Activated CD4-positive, CD25-positive, alpha-beta regulatory T cell (primary cell): ENCODE results near the gene DSTN.

Source experiments
- DNase-seq, 4 experiments: peaks; one replicate each; lab custom pipeline; 2025; lab: John Stamatoyannopoulos, UW

The DSTN gene

DNA sequence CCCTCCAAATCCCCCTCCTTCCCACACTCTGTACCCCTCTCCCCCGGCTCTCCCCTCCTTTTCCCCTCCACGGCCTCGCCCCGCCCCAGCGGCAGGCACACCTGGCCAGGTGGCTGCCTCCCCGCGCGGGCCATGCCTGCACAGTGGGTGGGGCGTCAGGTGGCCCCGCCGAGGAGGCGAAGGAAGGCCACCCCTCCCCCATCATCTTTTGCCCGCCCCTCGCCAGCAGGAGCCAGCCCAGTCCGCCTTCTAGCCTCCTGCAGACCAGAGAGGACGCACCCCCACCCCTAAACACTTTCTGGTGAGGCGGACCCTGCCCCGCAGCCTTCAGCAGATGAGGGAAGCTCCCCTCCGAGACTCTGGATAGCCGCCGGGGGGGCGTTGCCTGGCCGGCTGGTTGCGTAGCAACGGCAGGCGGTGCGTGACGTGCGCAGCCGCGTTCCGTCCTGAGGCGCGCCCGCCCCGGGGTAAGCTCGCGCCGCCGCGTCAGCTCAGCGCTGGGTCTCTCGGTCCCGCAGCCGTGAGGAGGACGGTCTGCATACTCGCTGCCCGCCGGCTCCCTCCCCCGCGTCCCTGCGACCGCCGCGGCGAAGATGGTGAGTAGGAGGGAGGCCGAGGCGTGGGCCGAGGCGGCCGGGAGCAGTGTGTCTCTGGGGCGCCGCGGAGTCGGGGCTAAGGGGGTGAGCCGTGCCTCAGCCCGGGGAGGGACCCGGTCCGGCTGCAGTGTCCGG is at the start of gene DSTN:
TSS of gene DSTN (plus strand) at position 460 of the 731 bp plus-strand sequence. CDS start at position 594, 134 bp downstream.
- peak; percentile 56 to 79 (median 66) for DNase-seq

- DNase-seq = no peak
These were observed 49.3 kb upstream of the DSTN start for GRCh38 chr20:17520583-17520982.

DNA sequence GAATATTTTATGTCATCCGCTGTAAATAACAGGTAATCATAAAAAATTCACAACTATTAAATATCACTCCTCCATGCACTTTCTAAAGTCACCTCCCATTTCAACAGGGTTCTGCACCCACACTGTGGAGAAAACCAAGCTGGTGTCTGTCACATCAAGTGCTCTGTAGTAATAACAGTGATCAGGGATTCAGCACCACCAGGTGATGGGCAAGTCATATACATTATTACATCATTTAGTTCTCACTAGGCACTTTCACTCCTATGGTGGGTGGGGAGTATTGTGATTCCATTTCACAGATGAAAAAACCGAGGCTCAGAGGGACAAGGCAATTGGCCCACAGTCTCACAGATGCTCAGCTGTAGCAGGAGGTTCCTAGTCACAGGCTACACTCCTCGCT is 47.3 kb upstream of the DSTN start:
- DNase-seq = no peak

- DNase-seq = no peak
These were observed 46.5 kb upstream of the DSTN start for GRCh38 chr20:17523326-17523725.

- no peak for DNase-seq
These were observed 45.3 kb upstream of the DSTN start for GRCh38 chr20:17524560-17524959.

DNA sequence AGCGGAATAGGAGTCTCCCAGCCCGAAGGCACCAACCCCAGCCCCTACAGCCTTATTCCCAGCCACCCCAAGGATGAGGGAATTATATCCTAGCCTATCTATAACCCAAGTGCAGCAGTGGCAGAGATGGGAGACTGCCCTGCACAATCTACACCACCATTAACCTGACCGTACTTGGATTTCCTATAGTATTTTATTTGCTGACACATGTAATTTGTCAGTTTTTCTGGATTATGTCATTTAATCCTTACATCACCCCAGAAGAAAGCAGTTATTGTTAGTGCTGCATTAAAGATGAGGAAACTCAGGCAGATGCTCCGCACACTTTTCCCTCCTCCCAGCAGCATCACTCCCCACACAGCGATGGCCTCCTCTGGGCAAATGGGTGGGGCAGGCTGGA is 44.7 kb upstream of the DSTN start:
- no peak for DNase-seq

DNA sequence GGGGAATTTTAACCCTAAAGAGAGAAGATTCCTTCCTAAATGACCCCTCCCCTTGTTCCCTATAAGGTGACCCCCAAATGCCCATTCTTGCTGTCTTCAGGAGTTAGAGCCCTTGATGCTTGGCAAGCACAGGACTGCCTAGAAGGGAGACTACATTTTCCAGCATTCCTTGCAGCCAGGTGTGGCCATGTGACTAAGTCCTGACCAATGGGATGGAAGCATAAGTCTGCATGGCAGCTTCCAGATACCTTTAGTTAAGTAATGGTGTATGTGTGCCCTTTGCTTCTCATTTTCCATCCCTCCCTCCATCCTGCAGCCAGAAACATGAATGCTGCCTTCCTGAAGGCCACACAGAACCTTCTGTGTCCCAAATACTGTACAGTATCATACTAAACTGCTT is 44.2 kb upstream of the DSTN start:
- no peak for DNase-seq

DNA sequence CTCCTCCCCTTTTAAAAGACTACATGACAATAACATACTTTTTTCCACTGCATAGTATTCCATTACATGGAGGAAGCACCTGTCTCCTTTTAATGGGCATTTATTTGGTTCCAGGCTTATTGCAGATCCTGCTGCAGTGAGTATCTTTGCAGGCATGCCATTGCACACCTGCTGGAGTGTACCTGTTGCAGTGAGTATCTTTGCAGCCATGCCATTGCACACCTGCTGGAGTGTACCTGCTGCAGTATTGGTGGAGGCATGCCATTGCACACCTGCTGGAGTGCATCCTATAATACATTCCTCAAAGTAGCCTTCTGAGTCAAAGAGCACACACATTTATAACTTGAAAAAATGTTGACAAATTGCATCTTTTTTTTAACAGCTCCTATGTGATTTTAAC is 40.3 kb upstream of the DSTN start:
- no peak for DNase-seq

DNA sequence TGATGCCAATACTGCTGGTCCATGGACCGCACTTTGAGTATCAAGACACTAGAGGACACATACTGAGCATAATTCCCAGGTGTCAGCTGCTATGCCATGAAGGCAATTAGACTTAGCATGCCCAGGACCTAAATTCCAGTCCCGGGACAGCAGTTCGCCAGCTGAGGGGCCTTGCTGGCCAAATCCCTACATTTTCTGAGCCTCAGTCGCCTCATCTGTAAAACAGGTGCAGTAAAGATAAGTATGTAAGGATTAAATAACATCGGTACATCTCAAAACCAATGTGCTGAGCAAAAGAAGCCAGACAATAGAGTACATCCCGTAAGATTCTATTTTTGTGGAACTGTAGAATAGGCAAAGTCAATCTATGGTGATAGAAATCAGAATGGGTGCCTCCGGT is 39.7 kb upstream of the DSTN start:
- no peak for DNase-seq

- DNase-seq = no peak
These were observed 38.9 kb upstream of the DSTN start, which contains the start of gene BFSP1 for GRCh38 chr20:17530716-17531664. BFSP1 (minus strand) TSS chr20:17531379; CDS start chr20:17531329, 50 bp downstream.

DNA sequence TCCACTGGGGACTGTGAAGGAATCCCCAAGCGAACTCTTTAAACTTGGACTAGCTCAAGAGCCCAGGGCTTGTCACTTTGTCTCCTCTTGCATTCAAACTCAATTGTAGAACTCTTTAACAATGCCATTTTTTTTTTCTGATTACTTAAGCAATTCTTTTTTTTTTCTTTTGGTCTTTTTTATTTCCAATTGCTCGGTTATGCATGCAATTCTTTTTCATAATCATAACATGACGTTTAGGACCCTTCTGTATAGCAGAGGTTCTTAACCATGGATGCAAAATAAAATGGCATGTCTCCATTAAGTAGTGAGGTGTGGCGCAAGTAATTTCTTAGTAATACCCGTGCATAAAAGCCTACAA is 38.2 kb upstream of the DSTN start:
- no peak for DNase-seq

- DNase-seq = no peak
These were observed 36.5 kb upstream of the DSTN start for GRCh38 chr20:17533396-17533795.

GRCh38 chr20:17534077-17534476 is 35.8 kb upstream of the DSTN start:
- DNase-seq = no peak

DNA sequence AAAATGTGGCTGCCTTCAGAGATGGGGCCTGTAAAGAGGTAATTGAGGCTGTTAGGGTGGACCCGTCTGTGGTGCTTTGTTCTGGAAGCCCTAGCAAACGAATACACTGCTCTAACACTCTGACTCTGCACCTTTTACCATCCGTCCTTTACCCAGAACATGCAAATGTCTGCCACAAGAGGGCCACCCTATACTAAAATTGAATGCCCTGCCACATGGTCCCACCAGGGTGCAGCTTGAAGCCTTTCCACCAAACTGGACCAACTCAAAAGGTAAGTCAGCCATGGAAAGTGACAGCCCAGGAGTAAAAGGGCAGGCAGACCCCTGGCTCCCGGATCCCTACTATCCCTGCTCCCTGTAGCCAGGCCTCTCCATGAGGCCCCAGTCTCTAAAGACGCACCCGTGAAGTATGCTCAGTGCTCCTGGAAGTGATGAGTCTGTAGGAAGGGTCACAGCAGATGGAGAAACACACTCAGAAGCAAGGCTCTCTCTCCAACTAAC is 32.9 kb upstream of the DSTN start:
- DNase-seq = peak in 3 of 4 experiments; percentile 12 to 29 (median 14)

- DNase-seq = no peak
These were observed 31.9 kb upstream of the DSTN start for GRCh38 chr20:17537959-17538358.

DNA sequence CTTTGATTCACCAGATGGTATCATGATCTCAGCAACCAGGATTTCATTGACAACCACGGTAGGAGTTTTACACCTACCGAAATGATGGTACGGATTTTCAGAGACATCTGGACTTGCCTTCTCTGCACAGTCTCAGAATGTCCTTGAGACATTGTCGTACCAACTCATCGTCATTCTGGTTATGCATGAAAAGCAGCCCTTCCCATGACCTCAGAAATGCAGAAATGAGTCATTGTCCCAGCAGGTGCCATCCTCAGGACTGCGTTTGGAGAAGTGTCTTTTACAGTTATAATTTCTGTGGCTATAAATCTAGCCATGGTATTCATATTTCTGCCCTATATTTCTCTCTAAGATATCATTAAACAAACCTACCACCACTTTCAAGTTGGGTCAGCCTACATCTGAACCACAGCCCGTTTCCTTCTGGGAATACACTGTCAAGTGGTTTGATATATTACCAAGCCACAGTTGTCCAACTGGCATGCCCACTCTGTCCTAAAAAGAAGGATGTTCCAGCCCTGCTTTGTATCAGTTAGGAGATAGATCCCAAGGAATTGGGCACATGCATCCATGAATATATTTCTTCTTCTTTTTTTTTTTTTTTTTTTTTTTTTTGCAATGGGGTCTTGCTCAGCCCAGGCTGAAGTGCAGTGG is 31.2 kb upstream of the DSTN start:
- no peak for DNase-seq

- no peak for DNase-seq
These were observed 28.3 kb upstream of the DSTN start for GRCh38 chr20:17541596-17541995.

DNA sequence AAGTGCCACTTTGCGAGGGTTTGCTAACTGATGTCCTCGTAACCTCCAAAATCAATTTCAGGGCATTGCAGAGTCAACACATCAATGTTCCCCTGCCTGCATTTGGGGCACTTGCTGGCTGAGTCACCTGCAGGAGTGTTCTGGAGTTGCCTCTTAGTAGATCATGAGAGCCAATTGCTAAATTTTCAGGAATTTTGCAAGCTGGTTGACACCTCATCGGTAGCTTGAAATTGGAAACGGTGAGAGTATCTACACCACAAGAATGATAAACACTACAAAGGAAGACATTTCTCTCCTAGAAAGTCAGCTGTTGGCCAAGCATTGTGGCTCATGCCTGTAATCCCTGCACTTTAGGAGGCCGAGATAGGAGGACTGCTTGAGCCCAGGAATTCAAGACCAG is 27.9 kb upstream of the DSTN start:
- DNase-seq = no peak

GRCh38 chr20:17542481-17542880 is 27.4 kb upstream of the DSTN start:
- no peak for DNase-seq

DNA sequence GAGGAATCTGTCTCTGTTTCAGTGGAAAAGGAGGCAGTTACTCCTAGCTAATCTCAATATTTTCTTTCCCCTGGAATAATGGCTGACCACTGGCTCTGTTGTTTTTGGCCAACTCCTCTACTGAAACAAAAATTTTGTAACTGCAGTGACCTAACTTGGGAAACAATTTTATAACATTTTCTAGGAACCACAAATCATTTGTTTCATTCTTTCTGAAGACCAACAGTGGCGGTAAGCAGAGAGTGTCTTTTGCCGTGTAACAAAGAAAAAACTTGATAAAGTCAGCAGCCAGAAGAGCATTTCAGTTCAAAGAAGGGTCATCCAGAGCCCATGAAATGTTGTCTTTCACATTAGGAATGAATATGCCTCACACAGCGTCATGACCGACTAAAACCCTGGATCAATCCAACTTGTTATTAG is 26.9 kb upstream of the DSTN start:
- no peak for DNase-seq

- no peak for DNase-seq
These were observed 26.2 kb upstream of the DSTN start for GRCh38 chr20:17543531-17544131.

GRCh38 chr20:17545127-17545526 is 24.7 kb upstream of the DSTN start:
- no peak for DNase-seq
